PC-9 (cell line): Measurements from ENCODE around the gene CFI. TPM values are rescaled to one million over a fixed set of nuclear protein-coding genes. Genes with fewer than 3 reads are reported as not detected.

Experiments
- BruUV-seq: library from RNA; stranded (reverse); fragments of 400-500 nt; replicated peaks from 2 replicates; lab custom pipeline; 2021; lab: Mats Ljungman, UMichigan
- CTCF ChIA-PET: fragments of 300-600 bp; sonication (Branson Sonifier 250); formaldehyde crosslinking; loops from one replicate; lab custom pipeline; 2022; ENCODE audit warnings: antibody characterized with exemption; lab: Charles Lee
- POLR2A ChIA-PET: fragments of 300-600 bp; sonication (Branson Sonifier 250); formaldehyde crosslinking; loops from one replicate; lab custom pipeline; 2022; ENCODE audit warnings: antibody characterized with exemption; ENCODE audit not compliant: unreplicated experiment; lab: Charles Lee
- DNase-seq, 2 experiments: peaks; one replicate each; pipeline versions ENCODE4 v3.0.0 to v3.0.0-alpha.2; 2015 to 2022; ENCODE audit warnings: mixed read lengths in 1 of 2
- H2AFZ ChIP-seq: fragments of 200-600 bp; sonication (generic); 2 replicates; pipeline ENCODE4 v1.8.1; 2017; ENCODE audit warnings: antibody characterized with exemption
- H3F3A ChIP-seq: fragments of 200-600 bp; sonication (generic); 2 replicates; pipeline ENCODE4 v1.8.1; 2017; ENCODE audit warnings: antibody characterized with exemption, mild to moderate bottlenecking, low read depth; ENCODE audit not compliant: insufficient read depth
- H3K27ac ChIP-seq: fragments of 200-600 bp; sonication (generic); 2 replicates; pipeline ENCODE4 v1.6.1; 2016; ENCODE audit warnings: mixed run types
- H3K27me3 ChIP-seq: fragments of 200-600 bp; sonication (generic); 2 replicates; pipeline ENCODE4 v1.6.1; 2016; ENCODE audit warnings: low read depth, mixed run types; ENCODE audit not compliant: insufficient read depth
- H3K36me3 ChIP-seq: fragments of 200-600 bp; sonication (generic); 2 replicates; pipeline ENCODE4 v1.6.1; 2016; ENCODE audit warnings: low read depth, mixed run types
- H3K4me1 ChIP-seq: fragments of 200-600 bp; sonication (generic); replicated peaks from 2 replicates; pipeline ENCODE4 v1.6.1; 2016; ENCODE audit warnings: mixed run types; ENCODE audit not compliant: insufficient read depth
- H3K4me2 ChIP-seq: fragments of 200-600 bp; sonication (generic); 2 replicates; pipeline ENCODE4 v1.6.1; 2017; ENCODE audit warnings: mixed run types
- H3K4me3 ChIP-seq: fragments of 200-600 bp; sonication (generic); 2 replicates; pipeline ENCODE4 v1.6.1; 2016; ENCODE audit warnings: mixed run types
- H3K79me2 ChIP-seq: fragments of 200-600 bp; sonication (generic); 2 replicates; pipeline ENCODE4 v1.6.1; 2017; ENCODE audit warnings: low read depth, mixed run types
- H3K9me2 ChIP-seq: fragments of 200-600 bp; sonication (generic); 2 replicates; pipeline ENCODE4 v1.8.1; 2017; ENCODE audit warnings: mild to moderate bottlenecking; ENCODE audit not compliant: insufficient read depth
- H3K9me3 ChIP-seq: fragments of 200-600 bp; sonication (generic); 2 replicates; pipeline ENCODE4 v1.8.1; 2016; ENCODE audit warnings: low read depth; ENCODE audit not compliant: insufficient read depth
- H4K20me1 ChIP-seq: fragments of 200-600 bp; sonication (generic); 2 replicates; pipeline ENCODE4 v1.8.1; 2017; ENCODE audit not compliant: insufficient read depth
- EZH2 ChIP-seq: fragments of 200-600 bp; sonication (generic); IDR thresholded peaks from 2 replicates; pipeline ENCODE4 v1.8.0; 2017; ENCODE audit warnings: antibody characterized with exemption, low read depth
- intact Hi-C: fragments of 100-400 bp; cut with micrococcal nuclease; formaldehyde crosslinking; loops from one replicate; pipeline ENCODE4 v1.10.0; 2022; ENCODE audit not compliant: unreplicated experiment
- total RNA-seq: library from RNA; stranded (reverse); gene quantifications from 2 replicates; pipeline ENCODE4 v1.2.3, GENCODE V29; 2021
- TF ChIP-seq, protein P1 (sequence below): fragments of 200-600 bp; sonication (generic); conservative IDR thresholded peaks from 2 replicates; pipeline ENCODE4 v1.6.1; 2017; ENCODE audit warnings: mixed run types, antibody characterized with exemption, mild to moderate bottlenecking, moderate library complexity

The CFI gene
- total RNA-seq, 1 experiment from 2014 or later, result 2.2 TPM

DNA sequence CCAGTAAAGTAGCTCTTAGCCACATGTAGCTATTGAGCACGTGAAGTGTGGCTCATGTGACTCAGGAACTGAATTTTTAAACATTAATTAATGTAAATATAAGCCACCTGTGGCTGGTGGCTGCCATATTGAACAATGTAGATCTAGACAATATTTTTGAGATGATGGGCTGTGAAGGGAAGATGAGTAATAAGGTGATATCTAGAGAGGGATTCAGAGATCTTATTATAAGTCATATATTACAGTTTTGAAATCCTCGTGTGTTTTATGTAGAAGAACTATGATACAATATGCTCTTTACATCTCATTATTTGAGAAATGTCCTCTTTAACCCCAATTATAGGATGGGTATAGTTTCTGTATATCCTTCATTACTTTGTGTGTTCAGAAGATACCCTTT is 19.4 kb upstream of the CFI start:
- H3K4me3 ChIP-seq, result no peak overlapping the region
- no peak overlapping the region for H2AFZ ChIP-seq
- H3K4me1 ChIP-seq, result peaks cover 12% of the 10 kb centered on the region
- ChIA-PET POLR2A (no interaction called here), CTCF (no interaction called here)
- H3K9me3 ChIP-seq, result no peaks in the 10 kb centered on the region
- H3K79me2 ChIP-seq, result peaks cover 39% of the 10 kb centered on the region
- H4K20me1 ChIP-seq, result no peaks in the 10 kb centered on the region
- no TSS peak for BruUV-seq
- H3K27ac ChIP-seq, result no peak overlapping the region
- H3F3A ChIP-seq, result 0 out of 2 replicates have a peak, but pooled peaks cover 9% of the 10 kb centered on the region
- H3K9me2 ChIP-seq, result no peaks in the 10 kb centered on the region
- TF ChIP-seq EZH2, result no peak
- TF ChIP-seq, protein P1, sequence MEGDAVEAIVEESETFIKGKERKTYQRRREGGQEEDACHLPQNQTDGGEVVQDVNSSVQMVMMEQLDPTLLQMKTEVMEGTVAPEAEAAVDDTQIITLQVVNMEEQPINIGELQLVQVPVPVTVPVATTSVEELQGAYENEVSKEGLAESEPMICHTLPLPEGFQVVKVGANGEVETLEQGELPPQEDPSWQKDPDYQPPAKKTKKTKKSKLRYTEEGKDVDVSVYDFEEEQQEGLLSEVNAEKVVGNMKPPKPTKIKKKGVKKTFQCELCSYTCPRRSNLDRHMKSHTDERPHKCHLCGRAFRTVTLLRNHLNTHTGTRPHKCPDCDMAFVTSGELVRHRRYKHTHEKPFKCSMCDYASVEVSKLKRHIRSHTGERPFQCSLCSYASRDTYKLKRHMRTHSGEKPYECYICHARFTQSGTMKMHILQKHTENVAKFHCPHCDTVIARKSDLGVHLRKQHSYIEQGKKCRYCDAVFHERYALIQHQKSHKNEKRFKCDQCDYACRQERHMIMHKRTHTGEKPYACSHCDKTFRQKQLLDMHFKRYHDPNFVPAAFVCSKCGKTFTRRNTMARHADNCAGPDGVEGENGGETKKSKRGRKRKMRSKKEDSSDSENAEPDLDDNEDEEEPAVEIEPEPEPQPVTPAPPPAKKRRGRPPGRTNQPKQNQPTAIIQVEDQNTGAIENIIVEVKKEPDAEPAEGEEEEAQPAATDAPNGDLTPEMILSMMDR, result no peak
- H3K27me3 ChIP-seq, result no peaks in the 10 kb centered on the region
- no peak overlapping the region for H3K4me2 ChIP-seq
- DNase-seq, result no peak
- H3K36me3 ChIP-seq, result peaks cover 13% of the 10 kb centered on the region
- intact Hi-C loops, result no loop called here

DNA sequence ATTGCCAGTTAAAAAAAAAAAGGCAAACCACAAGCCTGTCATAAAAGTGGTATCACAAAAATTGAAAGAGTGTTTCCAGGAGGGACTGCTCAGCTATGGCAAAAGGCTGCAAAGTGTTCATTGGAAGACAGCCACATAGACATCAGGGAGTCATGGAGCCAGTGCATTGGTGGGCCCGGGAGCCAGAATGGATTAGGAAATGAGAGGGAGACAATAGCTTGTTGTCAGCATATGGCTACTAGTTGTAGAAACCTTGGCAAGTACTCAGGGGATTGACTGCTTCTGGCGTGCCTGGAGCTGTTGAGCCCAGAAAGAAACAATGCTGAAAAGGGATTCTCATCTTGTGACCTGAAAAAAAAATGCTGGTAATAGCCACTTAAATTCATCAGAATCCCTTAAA is 18.8 kb upstream of the CFI start:
- H3K4me2 ChIP-seq, result no peak overlapping the region
- no peak overlapping the region for H3K27ac ChIP-seq
- H3K4me3 ChIP-seq, result no peak overlapping the region
- no peaks in the 10 kb centered on the region for H3K9me2 ChIP-seq
- POLR2A ChIA-PET, result no interaction called here
- H3K79me2 ChIP-seq, result peaks cover 45% of the 10 kb centered on the region
- CTCF ChIA-PET, result no interaction called here
- peaks cover 11% of the 10 kb centered on the region; the same call in 1 of the 2 replicates for H3F3A ChIP-seq
- H3K27me3 ChIP-seq, result no peaks in the 10 kb centered on the region
- no peaks in the 10 kb centered on the region for H4K20me1 ChIP-seq
- BruUV-seq, result no TSS peak
- H3K36me3 ChIP-seq, result peaks cover 13% of the 10 kb centered on the region
- peaks cover 12% of the 10 kb centered on the region for H3K4me1 ChIP-seq
- no peak for DNase-seq
- no peak overlapping the region for H2AFZ ChIP-seq
- intact Hi-C loops, result no loop called here
- no peak for TF ChIP-seq EZH2
- TF ChIP-seq, protein P1, result no peak
- H3K9me3 ChIP-seq, result no peaks in the 10 kb centered on the region

DNA sequence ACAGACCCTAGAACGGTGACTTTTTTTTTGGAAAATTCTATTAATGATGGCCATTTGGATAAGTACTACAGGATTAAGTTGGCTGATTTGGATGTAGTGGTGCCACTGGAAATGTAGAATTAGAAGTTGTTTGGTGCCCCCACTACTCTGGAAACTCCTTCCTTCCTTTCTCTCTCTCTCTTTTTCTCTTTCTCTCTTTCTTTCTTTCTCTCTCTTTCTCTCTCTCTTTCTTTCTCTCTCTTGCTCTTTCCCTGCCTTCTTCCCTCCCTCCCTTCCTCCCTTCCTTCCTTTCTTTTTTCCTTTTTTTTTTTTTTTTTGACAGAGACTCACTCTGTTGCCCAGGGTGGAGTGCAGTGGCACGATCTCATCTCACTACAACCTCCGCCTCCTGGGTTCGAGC is 16.5 kb upstream of the CFI start:
- BruUV-seq, result no TSS peak
- H3K4me3 ChIP-seq, result no peak overlapping the region
- ChIA-PET POLR2A (no interaction called here), CTCF (no interaction called here)
- no peak for DNase-seq
- H3K36me3 ChIP-seq, result peaks cover 9% of the 10 kb centered on the region
- H3K27me3 ChIP-seq, result no peaks in the 10 kb centered on the region
- intact Hi-C loops, result loop anchor here (5.0 kb wide), 2 partner anchors 116 to 159 kb away; partner anchors contain the start of gene CASP6
- H2AFZ ChIP-seq, result no peak overlapping the region
- H3K4me1 ChIP-seq, result peaks cover 20% of the 10 kb centered on the region
- peaks cover 24% of the 10 kb centered on the region; the same call in 1 of the 2 replicates for H3F3A ChIP-seq
- H3K9me3 ChIP-seq, result no peaks in the 10 kb centered on the region
- H3K79me2 ChIP-seq, result peaks cover 46% of the 10 kb centered on the region
- no peak overlapping the region for H3K4me2 ChIP-seq
- H3K27ac ChIP-seq, result no peak overlapping the region
- TF ChIP-seq, protein P1, result no peak
- no peak for TF ChIP-seq EZH2
- H4K20me1 ChIP-seq, result no peaks in the 10 kb centered on the region
- no peaks in the 10 kb centered on the region for H3K9me2 ChIP-seq
